Stimulated activated CD4-positive, alpha-beta T cell treated with anti-CD3 and anti-CD28 coated beads, Interleukin-12 subunit alpha, Interleukin-12 subunit beta, amount 100 ng/mL, for 4 hours (primary cell): Measurements from ENCODE around the gene RNF41.
"Not testable (repeated sequence)": the region's sequence is repeated elsewhere in the genome, so short reads cannot be mapped to it uniquely, and the experiment has no call there.

ENCODE experiments used
- DNase-seq: peaks from one replicate; pipeline ENCODE4 v3.0.0-alpha.2; 2020

Gene RNF41

DNA sequence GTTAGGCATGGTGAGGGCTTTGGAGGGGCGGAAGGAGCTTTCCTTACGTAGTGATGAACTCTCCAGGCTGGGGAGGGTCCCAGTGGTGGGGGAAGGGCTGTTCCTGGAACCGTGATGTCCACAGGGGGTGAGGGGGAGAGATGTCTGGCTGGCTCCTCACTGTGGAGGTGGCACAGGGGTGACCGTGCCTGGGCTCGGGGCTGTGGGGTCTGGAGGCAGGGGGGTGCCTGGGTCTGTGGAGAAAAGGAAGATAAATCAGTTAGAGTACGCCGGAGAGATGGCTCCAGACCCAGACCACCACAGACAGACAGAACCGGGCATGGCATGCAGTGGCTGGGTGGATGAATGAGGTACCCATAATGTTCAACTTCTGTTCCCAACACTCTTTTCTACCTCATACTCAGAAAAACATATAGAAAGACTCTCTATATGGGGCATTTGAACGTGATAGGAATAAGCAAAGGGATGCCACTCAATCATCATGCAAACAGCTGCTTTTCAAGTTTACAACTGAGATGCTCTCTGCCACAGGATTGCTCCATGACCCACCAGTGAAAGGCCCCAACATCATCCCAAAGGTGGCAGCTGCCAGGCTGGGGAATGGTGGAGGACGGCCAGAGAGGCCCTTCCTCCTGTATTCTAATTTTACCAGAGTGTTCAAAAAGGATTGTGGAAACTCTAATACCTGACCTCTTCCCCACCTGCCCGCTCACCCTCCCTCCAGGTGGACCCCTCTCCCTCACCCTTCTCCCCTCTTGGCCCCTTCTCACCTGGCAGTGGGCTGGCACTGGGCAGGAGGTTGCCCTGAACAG lies 58.0 kb downstream of the RNF41 start:
- DNase-seq: no peak

DNA sequence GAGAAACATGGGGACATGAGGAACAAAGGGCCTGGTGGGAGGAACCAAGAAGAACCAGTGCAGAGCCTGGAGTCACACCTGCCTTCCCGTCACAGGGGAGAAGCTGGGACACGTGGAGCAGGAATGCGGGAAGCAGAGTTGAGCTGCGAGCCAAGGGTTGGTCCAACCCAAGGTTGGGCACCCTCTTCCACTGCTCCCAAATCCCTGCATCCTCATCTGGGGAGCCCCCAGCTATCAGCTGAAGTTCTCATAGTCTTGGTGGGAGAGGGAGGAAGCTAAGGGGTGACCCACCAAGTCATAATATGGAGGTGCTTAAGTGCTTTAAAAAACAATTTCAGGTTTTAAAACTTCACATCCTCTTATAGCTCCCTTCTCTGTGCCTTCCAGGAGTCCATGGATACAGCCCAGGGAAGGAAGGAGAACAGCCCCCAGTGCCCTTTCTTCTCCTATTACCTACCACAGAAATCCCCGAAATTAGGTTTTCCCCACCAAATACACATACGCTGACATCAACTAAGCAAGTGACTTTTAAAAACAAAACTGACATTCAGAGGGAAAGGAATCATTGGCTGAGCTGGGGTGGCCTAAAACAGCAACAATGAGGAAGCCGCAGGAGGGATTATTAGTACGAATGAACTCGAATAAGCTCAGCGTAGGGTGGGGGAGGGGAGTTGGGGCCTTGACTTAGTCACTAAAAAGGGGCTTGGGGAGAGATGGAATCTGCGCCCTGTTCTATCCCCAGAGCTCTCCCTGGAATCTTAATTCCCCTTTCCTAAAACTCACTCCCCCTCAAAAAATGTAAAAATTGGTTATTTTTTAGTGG lies 59.0 kb downstream of the RNF41 start:
- DNase-seq: no peak

DNA sequence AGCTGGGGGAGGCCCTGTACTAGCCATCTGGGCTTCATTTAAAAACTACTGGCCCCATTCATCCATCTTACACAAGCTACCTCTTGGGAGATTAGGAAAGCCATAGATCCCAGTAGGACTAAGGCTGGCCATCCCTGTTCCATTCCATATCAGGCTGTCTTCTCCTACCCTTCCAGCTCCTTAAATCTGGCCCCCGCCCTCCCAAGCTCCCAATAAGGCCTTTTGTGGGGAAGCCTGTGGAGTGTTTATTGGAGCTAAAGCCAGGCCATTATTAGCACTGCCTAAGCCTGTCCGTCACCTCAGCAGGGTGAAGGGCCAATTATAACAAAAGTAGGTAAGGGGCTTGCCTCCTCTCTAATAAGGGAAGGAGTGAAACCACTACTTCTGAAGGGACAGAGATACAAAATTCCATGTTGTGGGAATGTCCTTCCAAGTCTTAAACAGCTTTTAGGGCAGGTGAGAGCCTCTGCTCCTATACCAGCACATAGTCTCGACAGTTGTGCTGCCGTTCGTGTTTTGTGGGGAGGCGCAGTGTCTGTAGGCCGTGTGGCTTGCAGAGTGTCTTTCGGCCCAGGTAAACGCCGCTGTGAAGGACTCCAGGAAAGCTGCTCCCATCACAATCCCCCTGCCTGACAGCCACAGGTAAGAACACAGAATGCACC lies 59.9 kb downstream of the RNF41 start:
- DNase-seq: no peak

DNA sequence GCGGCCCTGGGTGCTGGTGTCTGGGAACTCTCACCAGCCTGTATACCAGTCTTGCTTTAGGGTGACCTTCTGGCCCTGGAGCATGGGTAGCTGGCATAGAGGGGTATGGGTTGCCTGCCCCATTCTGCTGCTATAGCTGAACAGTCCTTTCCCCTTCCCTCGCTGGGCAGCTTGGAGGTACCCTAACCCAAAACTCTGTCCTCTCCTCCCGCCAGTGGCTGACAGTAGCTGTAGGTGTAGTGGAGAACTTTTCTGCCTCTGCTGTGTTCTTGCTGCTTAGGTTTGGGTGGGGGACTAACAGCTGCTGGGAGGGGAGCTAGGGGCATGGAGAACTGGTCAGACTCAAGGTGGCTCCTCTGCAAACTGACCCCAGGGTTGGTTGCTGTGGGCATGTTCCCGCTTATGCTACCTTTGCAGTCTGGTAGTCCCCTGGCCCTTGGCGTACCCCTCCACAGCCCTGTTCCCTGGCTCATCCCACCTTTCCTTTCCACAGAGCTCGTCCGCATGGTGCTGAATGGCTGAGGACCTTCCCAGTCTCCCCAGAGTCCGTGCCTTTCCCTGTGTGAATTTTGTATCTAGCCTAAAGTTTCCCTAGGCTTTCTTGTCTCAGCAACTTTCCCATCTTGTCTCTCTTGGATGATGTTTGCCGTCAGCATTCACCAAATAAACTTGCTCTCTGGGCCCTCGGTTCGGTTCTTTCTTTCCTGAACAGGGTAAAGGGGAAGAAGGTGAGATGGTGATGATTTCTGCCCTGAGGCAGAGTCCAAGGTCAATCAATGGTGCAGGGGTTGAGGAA lies 60.6 kb downstream of the RNF41 start:
- DNase-seq: no peak

DNA sequence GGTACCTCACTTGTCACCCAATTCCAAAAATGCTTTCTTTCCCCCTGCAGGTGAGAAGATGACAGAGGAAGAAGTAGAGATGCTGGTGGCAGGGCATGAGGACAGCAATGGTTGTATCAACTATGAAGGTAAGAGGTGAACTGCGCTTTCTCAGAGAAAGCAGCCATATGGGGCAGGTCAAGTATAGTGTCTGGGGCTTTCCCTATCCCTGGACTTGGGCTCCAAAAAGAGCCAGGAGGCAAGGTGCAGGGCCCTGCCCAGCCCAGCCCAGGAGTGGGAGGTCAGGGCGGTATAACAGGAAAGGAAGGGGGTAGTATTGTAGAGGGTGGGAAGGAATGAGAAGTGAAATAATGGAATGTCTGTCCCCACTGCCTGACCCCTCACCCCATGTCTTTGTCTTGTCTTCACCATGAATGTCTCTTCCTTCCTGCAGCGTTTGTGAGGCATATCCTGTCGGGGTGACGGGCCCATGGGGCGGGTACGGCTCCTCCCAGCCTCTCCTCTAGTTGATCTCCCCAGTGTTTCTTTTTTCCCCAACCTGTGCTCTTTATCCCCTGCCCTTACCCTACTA lies 61.4 kb downstream of the RNF41 start:
- DNase-seq: peak; percentile 43

DNA sequence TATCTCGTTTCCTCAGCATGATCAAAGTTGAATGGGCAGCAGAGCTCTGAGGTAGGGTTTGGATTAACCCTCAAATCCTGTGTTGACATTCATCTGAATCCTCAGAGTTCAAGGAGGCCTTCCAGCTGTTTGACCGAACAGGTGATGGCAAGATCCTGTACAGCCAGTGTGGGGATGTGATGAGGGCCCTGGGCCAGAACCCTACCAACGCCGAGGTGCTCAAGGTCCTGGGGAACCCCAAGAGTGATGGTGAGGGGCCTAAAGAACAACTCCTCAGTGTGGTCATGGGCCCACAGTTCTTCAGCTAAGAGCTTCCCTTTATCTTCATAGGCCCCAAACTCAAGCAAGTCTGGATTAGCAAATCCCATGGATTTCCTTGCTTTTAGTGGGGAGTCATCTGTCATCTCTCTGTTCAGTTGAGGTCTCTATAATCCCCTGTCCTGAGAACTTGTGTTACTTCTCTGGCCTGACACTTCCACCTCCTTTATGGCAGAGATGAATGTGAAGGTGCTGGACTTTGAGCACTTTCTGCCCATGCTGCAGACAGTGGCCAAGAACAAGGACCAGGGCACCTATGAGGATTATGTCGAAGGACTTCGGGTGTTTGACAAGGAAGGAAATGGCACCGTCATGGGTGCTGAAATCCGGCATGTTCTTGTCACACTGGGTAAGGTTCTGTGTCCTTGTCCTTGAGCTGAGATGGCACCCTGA lies 62.1 kb downstream of the RNF41 start:
- DNase-seq: no peak

DNA sequence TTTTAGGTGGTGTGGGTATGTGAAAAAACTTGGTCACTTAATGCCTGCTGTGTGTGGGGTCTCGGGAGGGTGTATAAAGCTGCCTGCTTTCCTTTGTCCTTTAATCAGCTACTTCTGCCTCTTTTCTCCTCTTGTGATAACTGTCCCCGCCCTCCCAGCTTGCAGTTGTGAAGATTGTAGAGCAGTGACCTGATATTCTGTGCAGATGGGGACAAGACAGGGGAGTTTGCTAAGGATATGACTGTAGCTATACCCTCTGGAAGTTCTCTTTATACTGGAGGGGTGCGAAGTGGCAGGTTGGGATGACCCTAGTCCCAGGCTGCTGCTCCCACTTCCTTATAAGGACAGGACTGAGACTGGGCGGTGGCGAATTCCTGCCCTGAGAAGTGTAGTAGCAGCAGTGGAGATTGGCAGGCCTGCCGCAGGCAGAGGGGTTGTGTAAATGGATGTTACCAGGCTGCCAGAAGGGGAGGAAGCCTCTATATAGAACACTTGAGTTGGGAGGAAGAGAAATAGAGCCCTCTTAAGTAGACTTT lies 62.7 kb downstream of the RNF41 start:
- DNase-seq: no peak

DNA sequence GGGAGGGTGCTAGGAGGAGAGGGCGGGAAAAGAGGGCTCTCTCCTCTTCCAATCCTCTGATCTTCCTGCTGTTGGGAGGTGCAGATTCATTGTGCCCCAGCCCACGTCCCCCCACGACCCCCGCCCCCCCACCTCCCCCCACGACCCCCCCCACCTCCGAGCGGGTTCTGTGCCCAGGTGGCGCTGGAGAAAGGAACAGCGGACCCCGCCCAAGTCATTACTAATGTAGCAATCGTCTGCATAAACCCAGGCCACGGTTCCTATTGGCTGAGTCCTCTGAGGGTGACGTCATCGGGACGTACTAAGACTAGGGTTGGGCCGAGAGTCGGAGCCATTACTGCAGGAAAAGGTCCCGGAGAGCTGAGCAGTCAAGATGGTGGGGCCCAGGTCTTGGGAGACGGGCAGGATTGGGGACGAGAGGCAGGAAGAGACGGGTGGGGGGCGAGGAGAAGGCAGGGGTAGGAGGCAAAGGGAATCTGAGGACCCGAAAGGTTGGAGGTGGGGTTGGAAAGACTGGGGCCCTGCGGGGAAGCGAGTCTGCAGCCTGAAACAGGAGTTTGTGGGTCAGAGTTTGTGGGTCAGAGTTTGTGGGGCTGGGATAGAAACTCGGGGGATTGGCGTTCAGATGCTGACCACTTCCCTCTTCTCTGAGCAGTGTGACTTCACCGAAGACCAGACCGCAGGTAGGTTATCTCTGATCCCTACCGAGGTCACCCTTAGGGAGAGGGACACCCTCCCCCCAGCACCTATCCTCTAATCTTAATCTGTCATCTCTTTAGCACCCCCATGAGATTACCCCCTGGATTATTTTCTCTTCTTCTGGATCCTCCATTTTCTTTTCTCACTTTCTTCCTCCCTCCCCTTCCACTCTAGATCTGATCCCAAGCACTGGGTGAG lies 63.4 kb downstream of the RNF41 start, which contains the start of gene MYL6:
Gene MYL6 (plus strand): TSS at position 331 of the 897 bp plus-strand sequence. CDS start 43 bp downstream, at position 374.
- peak; percentile 79 for DNase-seq

DNA sequence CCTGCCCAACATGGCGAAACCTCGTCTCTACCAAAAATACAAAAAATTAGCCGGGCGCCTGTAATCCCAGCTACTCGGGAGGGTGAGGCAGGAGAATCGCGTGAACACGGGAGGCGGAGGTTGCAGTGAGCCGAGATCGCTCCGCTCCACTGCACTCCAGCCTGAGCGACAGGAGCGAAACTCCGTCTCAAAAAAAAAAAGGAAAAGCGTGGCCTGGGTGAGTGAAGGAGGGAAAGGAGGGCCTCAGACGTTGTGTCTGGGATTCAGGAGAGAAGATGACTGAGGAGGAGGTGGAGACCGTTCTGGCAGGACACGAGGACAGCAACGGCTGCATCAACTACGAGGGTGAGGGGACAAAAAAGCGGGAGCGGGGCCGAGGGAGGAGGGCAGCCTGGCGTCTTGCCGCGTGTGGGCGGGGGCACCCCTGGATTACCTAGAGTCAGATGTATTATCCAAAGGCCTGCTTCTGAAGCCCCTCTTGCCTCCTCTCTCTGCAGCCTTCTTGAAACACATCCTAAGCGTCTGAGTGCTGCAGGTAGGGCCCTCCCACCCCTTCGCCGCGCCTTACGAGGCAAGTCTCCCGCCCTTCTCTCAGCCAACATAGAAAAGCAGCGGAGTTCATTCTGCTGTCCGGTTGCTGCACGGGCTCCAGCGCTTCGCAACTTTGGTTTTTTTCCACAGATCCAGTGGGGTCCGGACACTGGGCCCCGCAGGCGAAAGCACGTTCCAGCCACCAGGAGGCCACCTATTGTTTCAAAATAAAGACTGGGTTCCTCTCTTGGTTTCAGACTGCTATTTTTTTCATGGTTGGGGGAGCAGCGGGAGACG lies 64.3 kb downstream of the RNF41 start:
- peak; percentile 39 for DNase-seq

DNA sequence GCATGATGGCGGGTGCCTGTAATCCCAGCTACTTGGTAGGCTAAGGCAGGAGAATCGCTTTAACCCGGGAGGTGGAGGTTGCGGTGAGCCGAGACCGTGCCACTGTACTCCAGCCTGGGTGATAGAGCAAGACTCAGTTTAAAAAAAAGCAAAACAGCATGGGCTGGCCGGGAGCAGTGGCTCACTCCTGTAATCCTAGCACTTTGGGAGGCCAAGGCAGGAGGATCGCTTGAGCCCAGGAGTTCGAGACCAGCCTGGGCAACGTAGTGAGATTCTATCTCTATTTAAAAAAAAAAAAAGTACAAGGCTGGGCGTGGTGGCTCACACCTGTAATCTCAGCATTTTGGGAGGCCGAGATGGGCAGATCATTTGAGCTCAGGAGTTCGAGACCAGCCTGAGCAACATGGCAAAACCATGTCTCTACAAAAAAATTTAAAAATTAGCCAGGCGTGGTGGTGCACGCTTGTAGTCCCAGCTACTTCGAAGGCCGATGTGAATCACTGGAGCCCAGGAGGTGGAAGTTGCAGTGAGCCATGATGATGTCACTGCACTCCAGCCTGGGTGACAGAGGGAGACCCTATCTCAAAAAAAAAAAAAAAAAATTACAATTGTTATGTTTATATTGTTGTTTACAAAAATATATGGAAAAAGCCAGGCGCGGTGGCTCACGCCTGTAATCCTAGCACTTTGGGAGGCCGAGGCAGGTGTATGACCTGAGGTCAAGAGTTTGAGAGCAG lies 65.1 kb downstream of the RNF41 start:
- not testable (repeated sequence) for DNase-seq

DNA sequence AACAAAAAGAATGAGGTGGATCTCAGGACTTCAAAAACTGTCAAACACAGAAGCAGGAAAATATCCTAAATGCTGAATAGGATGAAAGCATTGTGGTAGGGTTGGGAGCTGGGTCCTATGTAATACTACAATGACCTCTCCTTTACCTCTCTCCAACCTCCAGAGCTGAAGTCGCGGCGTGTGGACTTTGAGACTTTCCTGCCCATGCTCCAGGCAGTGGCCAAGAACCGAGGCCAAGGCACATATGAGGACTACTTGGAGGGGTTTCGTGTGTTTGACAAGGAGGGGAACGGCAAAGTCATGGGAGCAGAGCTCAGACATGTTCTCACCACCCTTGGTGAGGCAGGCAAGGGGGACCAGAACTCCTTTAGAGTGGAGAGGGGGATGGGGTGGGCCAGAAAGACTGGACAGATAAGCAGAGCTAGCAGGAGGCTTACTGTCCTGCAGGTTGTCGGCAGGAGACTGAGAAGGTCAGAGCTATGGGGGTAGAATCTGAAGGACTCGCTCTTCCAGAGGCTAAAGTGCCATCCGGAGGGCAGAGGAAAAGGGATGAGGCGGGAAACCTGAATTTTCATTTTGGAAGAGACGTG lies 66.4 kb downstream of the RNF41 start:
- no peak for DNase-seq

DNA sequence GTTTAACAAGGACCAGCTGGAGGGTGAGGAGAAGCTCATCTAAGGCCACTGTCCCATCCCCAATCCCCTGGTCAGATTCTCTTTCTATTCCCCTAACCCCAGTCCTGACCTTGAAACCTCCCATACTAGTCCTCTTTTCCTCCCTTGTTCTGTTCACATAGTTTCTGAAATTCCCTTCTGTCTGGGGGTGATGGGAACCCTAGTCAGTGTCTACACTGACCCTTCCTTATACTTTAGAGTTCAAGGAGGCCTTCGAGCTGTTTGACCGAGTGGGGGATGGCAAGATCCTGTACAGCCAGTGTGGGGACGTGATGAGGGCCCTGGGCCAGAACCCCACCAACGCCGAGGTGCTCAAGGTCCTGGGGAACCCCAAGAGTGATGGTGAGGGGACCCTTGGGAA lies 66.9 kb downstream of the RNF41 start:
- no peak for DNase-seq

DNA sequence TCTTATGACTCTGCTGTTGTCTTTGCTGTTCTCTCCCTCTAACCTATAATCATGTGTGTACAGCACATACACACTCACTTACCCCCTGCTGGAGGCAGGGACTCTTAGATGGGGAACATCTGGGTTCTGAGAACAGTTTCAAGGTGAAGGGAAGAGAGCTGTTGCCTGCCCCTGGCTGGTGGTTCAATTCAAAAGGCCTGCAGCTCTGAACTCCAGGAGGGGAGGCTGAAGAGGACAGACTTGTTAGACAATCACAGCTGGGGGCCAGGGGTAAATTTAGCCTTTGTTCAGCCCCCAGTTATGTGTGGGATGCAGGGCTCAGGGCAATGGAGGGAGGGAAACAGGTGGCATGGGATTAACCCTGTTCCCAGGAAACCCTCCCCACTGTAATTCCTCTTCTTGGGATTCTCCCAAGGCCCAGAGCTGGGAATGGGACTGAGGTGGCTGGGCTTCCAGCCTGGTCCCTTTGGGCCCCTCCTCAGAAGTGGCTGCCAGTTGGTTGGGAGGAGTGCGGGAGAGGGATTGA lies 67.4 kb downstream of the RNF41 start:
- DNase-seq: no peak

DNA sequence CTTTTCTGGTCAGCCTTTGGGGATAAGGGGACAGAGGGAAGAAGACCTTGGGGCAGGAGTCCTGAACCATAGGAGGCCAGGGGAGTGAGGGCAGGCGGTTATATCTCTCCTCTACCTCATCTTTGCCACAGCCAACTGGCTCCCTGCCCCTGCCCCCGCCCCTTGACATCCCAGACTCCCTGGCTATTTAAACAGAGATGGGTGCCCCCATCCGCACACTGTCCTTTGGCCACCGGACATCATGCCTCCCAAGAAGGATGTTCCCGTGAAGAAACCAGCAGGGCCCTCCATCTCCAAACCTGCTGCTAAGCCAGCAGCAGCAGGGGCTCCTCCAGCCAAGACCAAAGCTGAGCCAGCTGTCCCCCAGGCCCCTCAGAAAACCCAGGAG lies 68.0 kb downstream of the RNF41 start:
- DNase-seq: no peak

DNA sequence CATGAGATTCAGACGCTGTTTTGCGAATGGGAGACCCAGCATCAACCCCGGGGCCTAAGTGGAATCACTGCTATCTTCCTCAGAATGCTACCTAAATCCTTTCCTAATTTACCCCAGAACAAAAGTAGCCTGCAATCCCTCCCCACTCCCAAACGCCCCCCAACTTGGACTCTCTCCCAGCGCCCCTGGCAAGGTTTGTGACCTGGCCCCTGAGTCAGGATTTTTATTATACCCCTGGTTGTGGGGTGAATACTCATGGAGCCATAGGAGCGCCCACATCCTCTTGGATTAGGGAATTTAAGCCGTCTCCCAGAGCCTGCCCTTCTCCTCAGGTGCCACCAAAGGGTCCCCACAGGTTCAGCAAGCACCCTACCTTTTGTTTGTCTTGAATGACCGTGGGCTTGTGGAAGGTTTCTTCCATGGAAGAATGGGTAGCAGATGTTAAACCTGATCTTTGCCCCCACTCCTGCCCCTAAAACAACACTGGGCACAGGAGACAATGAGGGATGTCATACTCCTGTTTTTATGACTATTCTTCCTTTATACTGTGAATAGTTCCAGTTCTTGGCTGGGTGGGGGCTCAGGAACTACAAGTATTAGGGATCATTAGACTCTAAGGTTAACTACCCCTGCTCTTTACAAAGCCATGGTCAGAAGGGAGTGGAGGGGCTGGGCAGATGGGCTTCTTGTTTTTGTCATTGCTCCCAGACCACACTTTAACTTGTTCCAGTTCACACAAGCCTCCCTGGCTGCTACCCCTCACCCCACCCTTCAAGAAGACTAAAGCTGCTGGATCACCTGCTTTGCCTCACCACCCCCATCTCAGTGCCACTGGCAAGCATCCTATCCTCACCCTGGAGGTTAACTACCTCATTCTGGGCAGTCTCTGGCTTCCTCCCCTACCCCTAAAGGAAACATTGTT lies 68.7 kb downstream of the RNF41 start:
- DNase-seq: no peak
